ENCODE data around the gene SUSD2. TPM values are rescaled to one million over a fixed set of nuclear protein-coding genes. Genes with fewer than 3 reads are reported as not detected.

Gene SUSD2
- polyA plus RNA-seq, 2 of the 4 experiments (the other 2 are of a cell fraction), result 12.7 to 51.9 TPM

- Histone ChIP-seq H3K9me3 (peaks cover 7% of the 10 kb centered on the region; the same call in 1 of the 3 replicates), H3K27ac (no peak overlapping the region; a peak in 1 of 6 replicates), H3K4me2 (no peak overlapping the region), H3K4me3 (no peak overlapping the region), H3K4me1 (no peaks in the 10 kb centered on the region)
- TF ChIP-seq MAZ (IDR thresholded peaks at IDR 0.05; ENCODE audit: borderline replicate concordance, low read depth, low read length) (no peak), JUN (IDR thresholded peaks at IDR 0.05) (no peak), CTCF (IDR thresholded peaks at IDR 0.05) (no peak), TP53 (CRISPR knock-in tag; IDR thresholded peaks at IDR 0.05) (no peak), HOXB13 (CRISPR knock-in tag; IDR thresholded peaks at IDR 0.05; ENCODE audit: low read depth) (no peak), MAFK (IDR thresholded peaks at IDR 0.05; ENCODE audit: partially characterized antibody) (no peak), REST (IDR thresholded peaks at IDR 0.05) (no peak), FOSB (CRISPR knock-in tag; IDR thresholded peaks at IDR 0.05) (no peak), HDAC2 (IDR thresholded peaks at IDR 0.05) (no peak), RCOR1 (IDR thresholded peaks at IDR 0.05; ENCODE audit: low read depth, low read length) (no peak), CEBPB (IDR thresholded peaks at IDR 0.05) (no peak), TFCP2L1 (CRISPR knock-in tag; IDR thresholded peaks at IDR 0.05) (no peak), EP300 (IDR thresholded peaks at IDR 0.05) (no peak)
- TF ChIP-seq, protein P1, sequence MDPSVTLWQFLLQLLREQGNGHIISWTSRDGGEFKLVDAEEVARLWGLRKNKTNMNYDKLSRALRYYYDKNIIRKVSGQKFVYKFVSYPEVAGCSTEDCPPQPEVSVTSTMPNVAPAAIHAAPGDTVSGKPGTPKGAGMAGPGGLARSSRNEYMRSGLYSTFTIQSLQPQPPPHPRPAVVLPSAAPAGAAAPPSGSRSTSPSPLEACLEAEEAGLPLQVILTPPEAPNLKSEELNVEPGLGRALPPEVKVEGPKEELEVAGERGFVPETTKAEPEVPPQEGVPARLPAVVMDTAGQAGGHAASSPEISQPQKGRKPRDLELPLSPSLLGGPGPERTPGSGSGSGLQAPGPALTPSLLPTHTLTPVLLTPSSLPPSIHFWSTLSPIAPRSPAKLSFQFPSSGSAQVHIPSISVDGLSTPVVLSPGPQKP (IDR thresholded peaks at IDR 0.05; ENCODE audit: low read depth, low read length), result no peak
- TF ChIP-seq, protein P2, sequence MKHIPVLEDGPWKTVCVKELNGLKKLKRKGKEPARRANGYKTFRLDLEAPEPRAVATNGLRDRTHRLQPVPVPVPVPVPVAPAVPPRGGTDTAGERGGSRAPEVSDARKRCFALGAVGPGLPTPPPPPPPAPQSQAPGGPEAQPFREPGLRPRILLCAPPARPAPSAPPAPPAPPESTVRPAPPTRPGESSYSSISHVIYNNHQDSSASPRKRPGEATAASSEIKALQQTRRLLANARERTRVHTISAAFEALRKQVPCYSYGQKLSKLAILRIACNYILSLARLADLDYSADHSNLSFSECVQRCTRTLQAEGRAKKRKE (CRISPR knock-in tag; IDR thresholded peaks at IDR 0.05; ENCODE audit: low read depth), result no peak
- no peak for FAIRE-seq
- CTCF ChIA-PET, result interaction anchor here (2.6 to 2.7 kb wide), 2 partner anchors 10 to 34 kb away, joined by 6 to 16 read pairs; no protein-coding TSS in a partner anchor
- DNase-seq (ENCODE audit: low read depth in 1 of 2, low spot score in 1 of 2), result no peak
- POLR2A ChIA-PET, result no interaction called here
- no peak for ATAC-seq
- WGBS (ENCODE audit: missing lambda C conversion rate), result 94% methylated on average over 1 of the region's 1 CpG
Observed at GRCh38 chr22:24224468-24224867, 43.2 kb downstream of the SUSD2 start.

- no peak for TF ChIP-seq HDAC2 (IDR thresholded peaks at IDR 0.05)
- no peak for TF ChIP-seq ZC3H11A (IDR thresholded peaks at IDR 0.05)
- TF ChIP-seq FOXS1 (CRISPR knock-in tag; IDR thresholded peaks at IDR 0.05), result no peak
- TF ChIP-seq JUNB (IDR thresholded peaks at IDR 0.05), result no peak
- TF ChIP-seq E2F6 (IDR thresholded peaks at IDR 0.05; ENCODE audit: borderline replicate concordance, low read depth), result no peak
- TF ChIP-seq, protein P2 (CRISPR knock-in tag; IDR thresholded peaks at IDR 0.05; ENCODE audit: low read depth), result no peak
- TF ChIP-seq MYC (IDR thresholded peaks at IDR 0.05; ENCODE audit: borderline replicate concordance, low read length), result no peak
- TF ChIP-seq RCOR1 (IDR thresholded peaks at IDR 0.05; ENCODE audit: low read depth, low read length), result no peak
- no peak for TF ChIP-seq HOXB13 (CRISPR knock-in tag; IDR thresholded peaks at IDR 0.05; ENCODE audit: low read depth)
- TF ChIP-seq SREBF2 (IDR thresholded peaks at IDR 0.05), result no peak
- no peak for DNase-seq (ENCODE audit: low read depth in 1 of 2, low spot score in 1 of 2)
- ATAC-seq, result no peak
- FAIRE-seq, result no peak
- Histone ChIP-seq H3K4me2 (no peak overlapping the region), H3K9me3 (peaks cover 7% of the 10 kb centered on the region; the same call in 1 of the 3 replicates), H3K27ac (no peak overlapping the region; a peak in 1 of 6 replicates), H3K4me3 (no peak overlapping the region), H3K4me1 (no peaks in the 10 kb centered on the region)
- ChIA-PET POLR2A (no interaction called here), CTCF (interaction anchor here (0.9 to 2.6 kb wide), 3 partner anchors 9 to 35 kb away, joined by 3 to 6 read pairs (median 5); no protein-coding TSS in a partner anchor)
- 68% methylated on average over 4 of the region's 14 CpGs for WGBS (ENCODE audit: missing lambda C conversion rate)
Observed at GRCh38 chr22:24225044-24225601, 43.8 kb downstream of the SUSD2 start.

Data from A549 (cell line).